OCI-M2 (cell line): ENCODE measurements around the gene MOK.

Source experiments
- DNase-seq: peaks from one replicate; lab custom pipeline; 2025; ENCODE audit not compliant: unreplicated experiment; lab: John Stamatoyannopoulos, UW

Gene MOK

GRCh38 chr14:102208741-102209140 lies 96.2 kb downstream of the MOK start:
- DNase-seq: no peak

GRCh38 chr14:102207831-102208365 lies 97.1 kb downstream of the MOK start:
- no peak for DNase-seq

- DNase-seq: no peak
Measured at GRCh38 chr14:102206918-102207317, 98.0 kb downstream of the MOK start.

- DNase-seq: no peak
Measured at GRCh38 chr14:102205560-102205959, 99.4 kb downstream of the MOK start.

- no peak for DNase-seq
Measured at GRCh38 chr14:102203382-102203781, 101.6 kb downstream of the MOK start.

- DNase-seq: no peak
Measured at GRCh38 chr14:102202944-102203343, 102.0 kb downstream of the MOK start.

GRCh38 chr14:102201776-102202175 lies 103.2 kb downstream of the MOK start:
- DNase-seq: no peak

GRCh38 chr14:102201353-102201738 lies 103.6 kb downstream of the MOK start:
- DNase-seq: no peak

GRCh38 chr14:102200690-102201352 lies 104.1 kb downstream of the MOK start:
- no peak for DNase-seq

GRCh38 chr14:102197317-102197853 lies 107.6 kb downstream of the MOK start:
- no peak for DNase-seq

- DNase-seq: no peak
Measured at GRCh38 chr14:102196902-102197230, 108.1 kb downstream of the MOK start.

- no peak for DNase-seq
Measured at GRCh38 chr14:102196039-102196901, 108.7 kb downstream of the MOK start.

- DNase-seq: no peak
Measured at GRCh38 chr14:102195446-102195845, 109.5 kb downstream of the MOK start.

GRCh38 chr14:102194856-102195255 lies 110.1 kb downstream of the MOK start:
- DNase-seq: no peak

- DNase-seq: no peak
Measured at GRCh38 chr14:102192840-102193502, 112.0 kb downstream of the MOK start.

- DNase-seq: no peak
Measured at GRCh38 chr14:102189874-102190273, 115.1 kb downstream of the MOK start.

GRCh38 chr14:102188187-102188586 lies 116.8 kb downstream of the MOK start:
- no peak for DNase-seq

GRCh38 chr14:102187568-102188001 lies 117.4 kb downstream of the MOK start:
- no peak for DNase-seq

GRCh38 chr14:102187044-102187443 lies 117.9 kb downstream of the MOK start:
- DNase-seq: no peak

GRCh38 chr14:102185360-102185759 lies 119.6 kb downstream of the MOK start:
- DNase-seq: no peak

- no peak for DNase-seq
Measured at GRCh38 chr14:102184316-102185035, 120.5 kb downstream of the MOK start.
